Measurements from ENCODE around the gene ASB16.

ASB16 gene

DNA sequence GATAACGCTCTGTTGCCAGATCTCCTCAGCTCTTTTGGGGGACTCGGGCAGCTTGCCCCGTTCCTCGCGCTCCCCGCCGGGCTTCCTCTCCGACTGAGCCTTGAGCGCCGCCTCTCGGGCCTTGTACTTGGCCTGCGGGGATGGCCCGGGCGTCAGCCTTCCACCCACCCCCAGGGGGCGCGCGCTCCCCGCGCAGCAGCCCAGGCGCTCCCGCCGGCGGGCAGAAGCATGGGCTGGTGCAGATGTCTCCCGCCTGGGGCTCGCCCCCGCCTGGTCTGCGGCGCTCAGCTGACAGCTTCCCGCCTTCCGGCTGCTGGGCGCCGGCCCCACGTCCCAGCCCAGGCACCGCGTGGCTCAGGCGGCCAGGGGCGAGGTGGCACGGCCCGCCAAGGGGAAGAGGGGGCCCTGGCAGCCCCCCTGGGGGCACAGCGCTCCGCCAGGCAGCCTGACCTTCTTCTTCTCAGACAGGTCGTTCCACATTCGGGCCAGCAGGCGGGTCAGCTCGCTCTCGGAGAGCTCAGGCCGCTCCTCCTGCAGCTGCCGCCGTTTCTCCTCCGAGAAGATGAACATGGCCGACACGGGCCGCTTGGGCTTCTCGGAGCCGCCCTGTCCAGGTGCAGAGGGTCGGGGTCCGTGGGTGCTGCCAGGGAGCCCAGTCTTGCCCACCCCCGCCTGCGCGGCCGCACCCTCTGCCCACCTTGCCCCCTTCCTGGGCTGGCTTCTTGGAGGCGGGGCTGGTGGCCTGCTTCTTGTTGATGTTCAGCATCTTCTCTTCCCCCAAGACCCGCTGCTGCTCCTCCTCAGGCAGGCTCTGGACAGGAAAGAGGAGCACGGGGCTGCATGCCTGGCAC, 40.1 kb downstream of the ASB16 start:
- H3K9me3 ChIP-seq (ENCODE audit: control insufficient read depth, insufficient read depth, low read length): no peaks in the 10 kb centered on the region
- H3K27ac ChIP-seq (ENCODE audit: low read depth, low read length): peak overlapping the region; percentile 75
- H3K4me2 ChIP-seq (ENCODE audit: low read length): peak overlapping the region; percentile 75

DNA sequence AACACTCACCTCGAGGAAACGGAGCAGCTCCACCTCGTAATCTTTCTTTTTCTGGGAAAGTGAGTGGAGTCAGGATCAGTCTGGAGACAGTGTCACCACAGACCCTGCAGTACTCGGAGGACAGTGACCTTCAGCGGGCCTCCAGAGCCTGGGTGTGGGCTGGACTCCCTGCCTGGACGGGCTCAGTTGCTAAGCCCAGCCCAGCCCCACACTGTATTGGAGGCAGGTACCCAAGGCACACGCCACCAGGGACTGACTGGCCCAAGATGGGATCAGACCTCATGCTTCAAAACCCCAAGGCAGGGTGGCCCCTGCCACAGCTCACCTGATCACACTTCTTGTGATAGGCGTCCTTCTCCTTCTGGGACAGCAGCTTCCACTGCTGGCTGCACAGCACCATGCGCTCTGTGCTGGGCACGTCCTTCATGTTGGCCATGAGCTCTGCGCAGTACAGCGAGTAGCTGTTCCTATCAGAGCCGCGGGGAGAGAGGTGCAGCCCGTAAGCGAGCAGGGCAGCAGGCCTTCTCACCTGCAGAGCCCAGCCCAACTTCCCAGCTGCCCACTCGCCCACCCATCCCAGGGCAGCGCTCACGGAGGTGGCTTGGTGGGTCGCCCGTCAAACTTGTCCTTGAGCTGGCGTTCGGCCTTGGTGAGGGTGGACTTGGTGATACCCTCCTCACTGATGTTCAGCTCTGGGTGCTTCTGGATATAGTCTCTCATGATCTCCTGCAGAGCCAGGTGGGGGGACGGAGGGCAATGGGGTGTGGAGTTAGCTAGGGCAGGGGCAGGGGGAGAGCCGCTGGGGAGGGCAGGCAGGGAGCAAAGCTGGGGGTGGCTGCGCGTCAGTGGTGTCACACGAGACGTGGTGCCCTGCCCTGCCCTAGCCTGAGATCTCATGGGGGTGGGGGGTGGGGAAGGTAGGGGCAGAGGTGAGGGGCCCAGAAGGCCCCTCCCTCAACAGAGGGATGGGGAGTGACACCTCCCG, 41.1 kb downstream of the ASB16 start:
- Histone ChIP-seq H3F3A (ENCODE audit: control insufficient read depth, insufficient read depth) (peaks cover 28% of the 10 kb centered on the region), H3K27ac (ENCODE audit: low read depth, low read length) (peak overlapping the region; percentile 75), H3K27me3 (ENCODE audit: control insufficient read depth, low read length) (no peaks in the 10 kb centered on the region), H3K9me3 (ENCODE audit: control insufficient read depth, insufficient read depth, low read length) (no peaks in the 10 kb centered on the region), H3K4me3 (ENCODE audit: low read length) (peak overlapping the region; percentile 67), H3K79me2 (ENCODE audit: control insufficient read depth, low read length) (peaks cover 34% of the 10 kb centered on the region), H3K9me2 (replicated peaks; ENCODE audit: control insufficient read depth, low read length) (no peaks in the 10 kb centered on the region), H3K36me3 (ENCODE audit: control insufficient read depth, low read length) (peaks cover 96% of the 10 kb centered on the region), H3K4me2 (ENCODE audit: low read length) (peak overlapping the region; percentile 75), H4K20me1 (ENCODE audit: control insufficient read depth, insufficient read depth, low read depth, low read length) (no peaks in the 10 kb centered on the region), H3K4me1 (ENCODE audit: control insufficient read depth, low read length) (peaks cover 68% of the 10 kb centered on the region)
- TF ChIP-seq EZH2phosphoT487 (IDR thresholded peaks at IDR 0.05; ENCODE audit: borderline replicate concordance, low read length): no peak
- TF ChIP-seq, protein P1, sequence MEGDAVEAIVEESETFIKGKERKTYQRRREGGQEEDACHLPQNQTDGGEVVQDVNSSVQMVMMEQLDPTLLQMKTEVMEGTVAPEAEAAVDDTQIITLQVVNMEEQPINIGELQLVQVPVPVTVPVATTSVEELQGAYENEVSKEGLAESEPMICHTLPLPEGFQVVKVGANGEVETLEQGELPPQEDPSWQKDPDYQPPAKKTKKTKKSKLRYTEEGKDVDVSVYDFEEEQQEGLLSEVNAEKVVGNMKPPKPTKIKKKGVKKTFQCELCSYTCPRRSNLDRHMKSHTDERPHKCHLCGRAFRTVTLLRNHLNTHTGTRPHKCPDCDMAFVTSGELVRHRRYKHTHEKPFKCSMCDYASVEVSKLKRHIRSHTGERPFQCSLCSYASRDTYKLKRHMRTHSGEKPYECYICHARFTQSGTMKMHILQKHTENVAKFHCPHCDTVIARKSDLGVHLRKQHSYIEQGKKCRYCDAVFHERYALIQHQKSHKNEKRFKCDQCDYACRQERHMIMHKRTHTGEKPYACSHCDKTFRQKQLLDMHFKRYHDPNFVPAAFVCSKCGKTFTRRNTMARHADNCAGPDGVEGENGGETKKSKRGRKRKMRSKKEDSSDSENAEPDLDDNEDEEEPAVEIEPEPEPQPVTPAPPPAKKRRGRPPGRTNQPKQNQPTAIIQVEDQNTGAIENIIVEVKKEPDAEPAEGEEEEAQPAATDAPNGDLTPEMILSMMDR (IDR thresholded peaks at IDR 0.05; ENCODE audit: low read depth, low read length, poor library complexity, severe bottlenecking): no peak

More for the DNA sequence above, 40.1 kb downstream of the ASB16 start:
- Histone ChIP-seq H3K36me3 (ENCODE audit: control insufficient read depth, low read length) (peaks cover 90% of the 10 kb centered on the region), H4K20me1 (ENCODE audit: control insufficient read depth, insufficient read depth, low read depth, low read length) (no peaks in the 10 kb centered on the region), H3F3A (ENCODE audit: control insufficient read depth, insufficient read depth) (peaks cover 31% of the 10 kb centered on the region), H3K27me3 (ENCODE audit: control insufficient read depth, low read length) (no peaks in the 10 kb centered on the region), H3K9me2 (replicated peaks; ENCODE audit: control insufficient read depth, low read length) (no peaks in the 10 kb centered on the region), H3K4me3 (ENCODE audit: low read length) (peak overlapping the region; percentile 67), H3K4me1 (ENCODE audit: control insufficient read depth, low read length) (peaks cover 58% of the 10 kb centered on the region), H3K79me2 (ENCODE audit: control insufficient read depth, low read length) (peaks cover 24% of the 10 kb centered on the region)
- TF ChIP-seq, protein P1 (IDR thresholded peaks at IDR 0.05; ENCODE audit: low read depth, low read length, poor library complexity, severe bottlenecking): peak; percentile 96
- no peak for TF ChIP-seq EZH2phosphoT487 (IDR thresholded peaks at IDR 0.05; ENCODE audit: borderline replicate concordance, low read length)

DNA sequence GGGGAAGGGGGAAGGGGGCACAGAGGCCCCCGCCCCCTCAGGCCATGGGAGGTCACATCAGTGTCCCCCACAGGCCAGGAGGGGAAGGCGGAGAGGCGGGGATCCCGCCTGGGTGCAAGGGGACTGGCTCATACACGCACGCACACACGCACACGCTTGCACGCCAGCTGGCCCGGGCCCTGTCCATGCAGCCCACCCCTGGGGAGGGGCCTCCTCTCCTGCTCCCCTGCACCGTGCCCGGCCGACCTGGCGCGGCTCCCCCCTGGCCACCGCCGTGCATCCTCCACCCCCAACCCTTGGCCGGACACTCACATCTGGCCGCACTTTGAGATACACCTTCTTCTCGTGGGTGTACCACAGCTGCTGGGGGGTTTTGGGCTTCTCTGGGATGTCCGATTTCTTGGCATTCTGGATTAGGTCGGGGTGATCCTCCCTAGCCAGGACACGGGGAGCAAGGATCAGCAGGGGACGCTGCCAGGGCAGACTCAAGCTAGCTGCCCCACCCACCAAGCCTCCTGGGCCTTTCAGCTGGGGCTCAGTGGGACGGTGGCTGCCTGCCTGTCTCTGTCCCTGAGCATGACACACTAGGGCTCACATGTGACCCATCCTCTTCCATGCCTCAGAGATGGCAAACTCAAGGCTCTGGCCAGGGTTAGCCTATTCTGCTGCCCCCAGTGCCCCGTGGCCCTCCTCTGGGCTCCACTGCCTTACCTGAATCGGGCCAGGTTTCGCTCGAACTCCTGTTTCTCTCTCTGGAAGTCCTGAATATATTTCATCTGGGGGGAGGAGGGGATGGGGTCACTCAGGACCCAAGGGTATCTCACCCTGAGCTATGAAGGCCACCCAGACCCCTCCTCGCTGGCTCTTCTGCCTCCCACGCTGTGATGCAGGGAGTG, 42.3 kb downstream of the ASB16 start:
- H3K9me3 ChIP-seq (ENCODE audit: control insufficient read depth, insufficient read depth, low read length): no peaks in the 10 kb centered on the region
- no peak overlapping the region for H3K4me2 ChIP-seq (ENCODE audit: low read length)
- peaks cover 46% of the 10 kb centered on the region for H3K79me2 ChIP-seq (ENCODE audit: control insufficient read depth, low read length)
- no peaks in the 10 kb centered on the region for H3K9me2 ChIP-seq (replicated peaks; ENCODE audit: control insufficient read depth, low read length)
- peaks cover 36% of the 10 kb centered on the region for H3F3A ChIP-seq (ENCODE audit: control insufficient read depth, insufficient read depth)
- TF ChIP-seq, protein P1 (IDR thresholded peaks at IDR 0.05; ENCODE audit: low read depth, low read length, poor library complexity, severe bottlenecking): no peak
- TF ChIP-seq EZH2phosphoT487 (IDR thresholded peaks at IDR 0.05; ENCODE audit: borderline replicate concordance, low read length): no peak
- H3K27me3 ChIP-seq (ENCODE audit: control insufficient read depth, low read length): no peaks in the 10 kb centered on the region
- H4K20me1 ChIP-seq (ENCODE audit: control insufficient read depth, insufficient read depth, low read depth, low read length): no peaks in the 10 kb centered on the region
- no peak overlapping the region for H3K4me3 ChIP-seq (ENCODE audit: low read length)
- peaks cover 96% of the 10 kb centered on the region for H3K36me3 ChIP-seq (ENCODE audit: control insufficient read depth, low read length)
- peaks cover 77% of the 10 kb centered on the region for H3K4me1 ChIP-seq (ENCODE audit: control insufficient read depth, low read length)
- H3K27ac ChIP-seq (ENCODE audit: low read depth, low read length): no peak overlapping the region
